ENCODE measurements around the gene CITED4. TPM values are rescaled to one million over a fixed set of nuclear protein-coding genes. Genes with fewer than 3 reads are reported as not detected.

Gene CITED4
- total and polyA plus RNA-seq, 9 of the 15 experiments (the other 6 are each of a cell fraction or from before 2014, with no cell fraction given): 0.11 to 1.2 (median 0.17) TPM; not detected in 2

GRCh38 chr1:40899230-40899870, 37.2 kb upstream of the CITED4 start:
- 16% methylated on average over 2 of the region's 2 CpGs for WGBS (ENCODE audit: insufficient coverage, low coverage, missing lambda C conversion rate)
- ChIA-PET CTCF (ENCODE audit: low intra/inter-chr PET ratio) (no interaction called here), POLR2A (interaction anchor here (1.2 to 1.5 kb wide), 2 partner anchors 11 to 12 kb away, joined by 4 to 5 read pairs; no protein-coding TSS in a partner anchor)
- no peak overlapping the region for H3K4me3 ChIP-seq
- ATAC-seq (no peak), FAIRE-seq (no peak), DNase-seq (ENCODE audit: extremely low read depth in 1 of 4, low spot score in 3 of 4) (no peak)
- intact Hi-C loops (cut with micrococcal nuclease): no loop called here
- no TSS peak for BruUV-seq (replicated peaks)
- no peaks in the 10 kb centered on the region for H3K36me3 ChIP-seq (ENCODE audit: control insufficient read depth, insufficient read depth, low read length)
- H3K27ac ChIP-seq (ENCODE audit: extremely low read depth, low read depth, low read length): no peak overlapping the region
- TF ChIP-seq RNF219 (CRISPR knock-in tag; IDR thresholded peaks at IDR 0.05) (no peak), BRD9 (IDR thresholded peaks at IDR 0.05; ENCODE audit: low read depth, partially characterized antibody) (no peak), FOXP1 (CRISPR knock-in tag; IDR thresholded peaks at IDR 0.05) (no peak), ETS1 (conservative IDR thresholded peaks at IDR 0.05; ENCODE audit: control insufficient read depth, low read depth, low read length) (no peak), ZNF79 (CRISPR knock-in tag; IDR thresholded peaks at IDR 0.05; ENCODE audit: low read depth) (no peak), ZKSCAN1 (IDR thresholded peaks at IDR 0.05; ENCODE audit: low read depth, low read length) (no peak), ZBTB1 (CRISPR knock-in tag; IDR thresholded peaks at IDR 0.05; ENCODE audit: borderline replicate concordance, low read depth) (no peak), KDM5B (IDR thresholded peaks at IDR 0.05; ENCODE audit: insufficient replicate concordance, low read depth, low read length) (no peak), ZNF124 (CRISPR knock-in tag; IDR thresholded peaks at IDR 0.05) (no peak)
- H4K20me1 ChIP-seq (replicated peaks; ENCODE audit: control insufficient read depth, insufficient read depth, low read length): no peaks in the 10 kb centered on the region
- H2AFZ ChIP-seq (ENCODE audit: low read depth, low read length): no peak overlapping the region
- no peaks in the 10 kb centered on the region; a peak in 1 of 5 replicates for H3K4me1 ChIP-seq (replicated peaks in 1 of 2; ENCODE audit: control insufficient read depth in 2 of 2, insufficient read depth in 2 of 2, low read length in 2 of 2)
- H3K9me3 ChIP-seq (replicated peaks; ENCODE audit: control insufficient read depth, insufficient read depth, low read depth, low read length): 0 out of 2 replicates have a peak, but pooled peaks cover 5% of the 10 kb centered on the region
- no peak overlapping the region for H3K9ac ChIP-seq (ENCODE audit: insufficient read depth in 1 of 2, low read depth in 2 of 2, low read length in 2 of 2)
- no peaks in the 10 kb centered on the region for H3K27me3 ChIP-seq (ENCODE audit: control insufficient read depth in 2 of 2, insufficient read depth in 2 of 2, low read length in 2 of 2)
- H3K79me2 ChIP-seq (ENCODE audit: control insufficient read depth, insufficient read depth, low read length): no peaks in the 10 kb centered on the region
- in situ Hi-C loops (cut with MboI): no loop called here
- H3K4me2 ChIP-seq (ENCODE audit: insufficient read depth, low read length): no peak overlapping the region
- H3K9me1 ChIP-seq (ENCODE audit: control insufficient read depth, insufficient read depth, low read length): no peaks in the 10 kb centered on the region

Data from K562 (cell line).